Stimulated activated CD8-positive, alpha-beta memory T cell treated with anti-CD3 and anti-CD28 coated beads, Interleukin-2, amount 100 ng/mL, for 1 hour (primary cell): Measurements from ENCODE around the gene TBC1D9.

Experiments
- DNase-seq, 2 donors: peaks; one replicate each; pipeline ENCODE4 v3.0.0-alpha.2; 2020; ENCODE audit warnings: low read depth in 2 of 2

Gene TBC1D9

DNA sequence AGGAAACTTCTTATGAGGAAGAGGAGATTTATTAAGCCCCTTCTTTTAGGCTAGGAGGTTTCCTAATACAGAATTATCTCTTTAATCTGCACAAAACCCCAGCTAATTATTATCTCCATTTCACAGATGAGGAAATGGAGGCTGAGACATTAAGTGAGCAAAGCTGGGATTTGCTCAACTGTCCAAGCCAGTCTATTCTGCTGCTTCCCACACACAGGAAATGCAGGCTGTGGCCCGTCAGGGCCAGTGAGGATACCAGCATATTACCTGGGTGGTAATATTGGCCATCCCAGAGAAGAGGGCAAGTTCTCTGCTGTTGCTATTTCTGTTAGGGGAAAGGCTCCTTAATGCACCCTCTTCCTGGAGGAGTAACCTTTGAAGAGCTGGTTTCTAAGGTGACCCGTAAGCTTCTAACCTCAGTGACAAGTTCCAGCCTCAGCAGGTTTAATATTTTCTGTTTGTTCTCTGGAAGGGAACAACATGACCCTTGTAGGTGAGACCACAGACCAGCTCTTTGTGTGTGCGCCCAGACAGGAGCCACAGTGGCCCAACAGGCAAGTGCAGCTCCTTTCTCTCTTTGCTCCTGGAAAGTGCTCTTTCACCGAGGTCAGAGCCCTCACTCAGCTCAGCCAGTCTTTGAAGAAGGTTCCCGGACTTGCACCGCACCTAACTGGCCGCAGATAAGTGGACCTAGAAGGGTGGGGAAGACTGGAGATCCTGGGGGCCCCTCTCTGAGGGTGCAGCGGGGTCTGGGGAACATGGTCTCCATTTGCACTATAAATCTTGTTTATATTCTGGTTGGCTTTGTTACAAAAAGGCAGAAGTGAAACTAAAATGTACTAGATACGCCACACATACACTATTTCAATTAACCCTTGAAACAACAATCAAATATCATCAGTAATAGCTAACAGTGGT lies 35.5 kb downstream of the TBC1D9 start:
- DNase-seq = no peak

- no peak for DNase-seq
Observed at GRCh38 chr4:140719686-140720085, 36.5 kb downstream of the TBC1D9 start.

- DNase-seq = no peak
Observed at GRCh38 chr4:140719022-140719421, 37.2 kb downstream of the TBC1D9 start.

DNA sequence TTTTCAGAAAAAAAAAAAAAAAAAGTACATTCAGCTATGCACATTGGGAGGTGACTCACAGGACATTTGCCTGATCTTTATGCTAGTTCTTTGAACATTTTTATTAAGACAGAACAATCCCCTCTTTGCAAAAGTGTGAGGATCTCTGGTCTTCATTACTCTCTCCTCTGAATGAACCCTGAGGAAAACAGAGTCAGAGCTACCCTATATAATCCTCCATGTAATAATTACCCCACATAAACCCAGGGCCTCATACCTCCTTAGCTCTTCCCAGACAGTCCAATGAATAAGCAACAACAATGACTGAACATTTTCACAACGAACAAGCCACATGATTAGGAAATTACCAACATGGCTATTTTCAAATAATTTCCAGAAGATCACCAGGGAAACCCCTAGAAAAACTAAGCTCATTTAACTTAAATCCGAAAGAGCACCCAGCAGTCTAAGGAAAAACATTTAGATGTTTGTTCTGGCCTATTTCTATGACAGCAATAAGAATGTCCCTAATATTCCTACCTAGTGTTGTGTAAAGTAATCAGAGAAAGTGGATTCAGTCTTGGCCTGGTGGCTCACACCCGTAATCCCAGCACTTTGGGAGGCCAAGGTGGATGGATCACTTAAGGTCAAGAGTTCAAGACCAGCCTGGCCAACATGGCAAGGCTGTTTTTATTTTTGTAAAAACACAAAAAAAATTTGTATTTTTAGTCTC lies 37.8 kb downstream of the TBC1D9 start:
- DNase-seq = no peak

DNA sequence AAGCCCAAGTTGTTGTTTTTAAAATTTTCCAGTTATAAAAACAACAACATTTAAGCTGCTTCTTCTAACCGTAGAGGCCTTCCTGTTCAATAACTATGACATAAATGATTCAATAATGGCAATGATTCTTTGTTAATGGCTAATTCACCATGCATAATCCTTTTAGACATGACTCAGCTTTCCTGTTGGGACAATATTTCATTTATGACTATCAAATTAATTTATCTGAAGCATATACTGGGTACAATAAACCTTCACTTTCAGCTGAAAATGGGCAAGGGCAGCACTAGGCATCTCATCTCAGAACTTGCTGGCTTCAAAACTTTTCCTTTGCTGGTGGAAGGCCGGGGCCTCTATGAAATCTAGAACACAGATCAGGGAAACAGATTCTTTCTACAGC lies 38.9 kb downstream of the TBC1D9 start:
- no peak for DNase-seq

- no peak for DNase-seq
Observed at GRCh38 chr4:140715119-140715518, 41.1 kb downstream of the TBC1D9 start.

GRCh38 chr4:140711910-140712309 lies 44.3 kb downstream of the TBC1D9 start:
- DNase-seq = no peak

DNA sequence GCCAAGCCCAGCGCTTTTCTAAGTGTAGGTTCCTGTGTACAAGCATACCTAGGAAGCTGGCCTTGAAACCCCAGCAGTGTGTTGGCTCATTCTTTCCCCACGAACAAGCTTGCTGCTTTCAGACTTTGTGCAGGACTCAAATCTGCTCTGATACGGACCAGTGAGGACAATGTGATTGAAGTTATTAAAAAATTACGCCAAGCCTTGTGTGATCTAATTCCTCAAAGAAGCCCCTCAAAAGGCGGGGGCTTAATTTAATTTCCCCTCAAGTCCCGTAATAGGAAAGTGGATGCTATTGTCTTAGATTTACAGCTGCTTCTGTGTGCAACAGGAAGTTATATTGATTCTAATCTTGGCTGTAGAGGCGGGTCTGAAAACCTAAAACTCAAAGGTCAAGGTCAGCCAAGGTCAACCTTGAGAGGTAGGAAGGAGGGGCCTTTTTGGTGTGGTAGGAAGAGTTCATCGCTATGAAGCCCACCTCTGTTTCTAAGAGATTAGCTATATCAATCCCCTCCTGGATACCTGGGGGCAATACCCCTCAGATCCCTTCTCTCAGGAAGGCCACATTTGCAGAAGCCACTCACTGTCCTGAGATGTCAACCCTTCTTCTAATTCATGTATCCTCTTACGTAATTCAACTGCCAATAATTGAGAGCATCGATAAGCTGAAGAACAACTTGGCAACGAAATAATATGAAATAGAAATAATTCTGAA lies 45.1 kb downstream of the TBC1D9 start:
- DNase-seq = no peak

DNA sequence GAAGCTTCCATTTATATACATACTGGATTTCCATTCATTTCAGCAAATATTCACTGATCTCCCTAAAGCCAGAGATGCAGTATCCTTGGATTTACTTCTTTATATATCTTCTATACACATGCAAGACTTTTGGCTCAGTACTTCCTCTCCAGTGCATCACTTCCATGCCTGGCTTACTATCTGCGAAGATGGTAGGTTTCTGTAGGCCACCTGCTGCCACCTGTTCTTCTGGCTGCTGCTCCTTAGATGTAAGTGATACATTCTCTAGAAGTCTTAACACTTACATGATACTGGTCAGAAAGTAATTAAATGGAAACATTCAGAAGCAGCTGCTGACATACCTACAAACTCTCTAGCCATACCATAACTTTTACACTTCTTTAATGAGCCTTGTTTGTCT lies 48.9 kb downstream of the TBC1D9 start:
- no peak for DNase-seq

DNA sequence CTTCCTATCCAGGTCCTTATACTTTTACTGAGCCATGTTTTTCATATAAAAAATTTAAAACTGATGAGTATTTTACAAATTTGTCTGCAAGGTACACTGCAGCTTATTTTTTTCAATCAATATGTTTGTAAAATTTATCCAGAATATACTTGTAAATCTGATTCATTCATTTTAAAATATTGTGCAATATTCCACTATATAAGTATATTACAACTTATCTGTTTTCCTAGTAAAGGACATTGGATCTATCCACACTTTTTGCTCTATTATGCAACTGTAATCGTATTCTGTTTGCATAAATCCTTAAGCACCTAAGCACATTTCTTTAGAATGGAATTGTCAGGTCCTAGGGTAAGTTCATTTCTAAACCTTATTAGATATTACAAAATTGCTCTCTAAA lies 49.5 kb downstream of the TBC1D9 start:
- no peak for DNase-seq

- DNase-seq = no peak
Observed at GRCh38 chr4:140706276-140706625, 49.9 kb downstream of the TBC1D9 start.

GRCh38 chr4:140705625-140706275 lies 50.4 kb downstream of the TBC1D9 start:
- DNase-seq = no peak

GRCh38 chr4:140704964-140705363 lies 51.2 kb downstream of the TBC1D9 start:
- DNase-seq = no peak

- no peak for DNase-seq
Observed at GRCh38 chr4:140704392-140704960, 51.7 kb downstream of the TBC1D9 start.

- DNase-seq = no peak
Observed at GRCh38 chr4:140703463-140703862, 52.7 kb downstream of the TBC1D9 start.

- DNase-seq = no peak
Observed at GRCh38 chr4:140702096-140702757, 54.0 kb downstream of the TBC1D9 start.

DNA sequence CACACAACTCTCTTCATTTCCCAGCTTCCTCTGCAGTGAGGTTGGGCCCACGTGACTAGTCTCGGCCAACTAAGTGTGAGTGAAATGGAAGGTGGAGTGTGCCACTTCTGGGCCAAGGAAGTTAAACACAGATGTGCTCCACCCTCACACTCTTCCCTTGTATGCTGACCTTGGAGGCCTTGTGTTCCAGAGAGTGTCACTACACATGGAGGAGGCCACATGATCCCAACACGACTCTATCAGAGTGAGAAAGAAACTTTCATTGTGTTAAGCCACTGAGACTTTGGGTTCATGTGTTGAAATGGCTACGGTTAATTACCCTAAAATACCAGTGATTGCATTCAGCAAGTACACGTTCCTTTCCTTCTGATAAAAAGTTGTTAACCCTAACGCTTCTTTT lies 55.1 kb downstream of the TBC1D9 start:
- DNase-seq = no peak

DNA sequence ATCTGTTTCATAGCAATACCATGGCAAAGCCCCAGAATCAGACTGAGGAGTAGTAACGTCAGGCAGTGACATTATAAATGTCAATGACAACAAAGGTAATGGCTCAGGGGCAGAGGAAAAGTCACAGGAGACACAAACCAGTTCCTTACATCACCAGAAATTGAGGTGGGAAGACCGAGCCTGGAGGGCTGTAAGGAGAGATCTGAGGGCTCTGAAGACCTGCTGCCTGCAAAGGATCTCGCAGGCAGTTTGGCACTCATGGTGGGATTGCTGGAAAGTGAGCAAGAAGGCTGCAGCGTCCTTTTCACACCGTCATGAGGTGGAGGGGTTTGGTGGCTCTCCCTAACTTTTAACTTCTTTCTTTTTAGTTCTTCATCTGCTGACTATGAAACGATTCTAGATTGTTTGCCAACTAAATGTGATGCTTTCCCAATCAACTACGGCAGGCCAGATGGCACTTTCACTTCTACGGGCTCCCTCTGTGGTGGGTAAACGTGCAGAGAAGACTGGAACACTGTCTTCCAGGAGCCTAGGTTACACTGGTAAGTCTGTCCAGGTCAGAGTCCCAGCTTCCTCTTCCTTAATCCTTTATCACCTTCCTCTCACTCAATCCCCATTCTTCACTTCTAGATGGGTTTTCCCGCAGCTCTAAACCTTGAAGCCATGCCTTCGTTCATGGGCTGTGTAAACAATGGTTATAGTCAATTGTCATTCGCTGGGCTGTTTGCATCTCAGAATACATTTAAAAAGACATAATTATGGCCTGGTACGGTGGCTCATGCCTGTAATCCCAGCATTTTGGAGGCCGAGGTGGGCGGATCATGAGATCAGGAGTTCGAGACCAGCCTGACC lies 58.2 kb downstream of the TBC1D9 start:
- no peak for DNase-seq

- no peak for DNase-seq
Observed at GRCh38 chr4:140695483-140695882, 60.7 kb downstream of the TBC1D9 start.

GRCh38 chr4:140693562-140693961 lies 62.6 kb downstream of the TBC1D9 start:
- DNase-seq = no peak
